Neural cell (in vitro differentiated cells): Measurements from ENCODE around the gene STAG2. TPM values are rescaled to one million over a fixed set of nuclear protein-coding genes. Genes with fewer than 3 reads are reported as not detected.

Experiments
- H2AFZ ChIP-seq: fragments of 200-600, 300-800 bp; sonication (generic), shearing (Covaris generic); 2 replicates; pipeline ENCODE4 v1.6.0; 2014; ENCODE audit warnings: low read depth, mild to moderate bottlenecking, antibody characterized with exemption, low read length, moderate library complexity
- H3F3A ChIP-seq: fragments of 200-600 bp; shearing (Covaris generic); 2 replicates; pipeline ENCODE4 v1.6.1; 2016; ENCODE audit warnings: mild to moderate bottlenecking, moderate library complexity, mixed read lengths, antibody characterized with exemption, low read length; ENCODE audit not compliant: insufficient read depth, poor library complexity, severe bottlenecking
- H3K27ac ChIP-seq: fragments of 200-600, 300-800 bp; sonication (generic), shearing (Covaris generic); 2 replicates; pipeline ENCODE4 v1.5.1; 2014; ENCODE audit warnings: mild to moderate bottlenecking, low read length, moderate library complexity
- H3K27me3 ChIP-seq: fragments of 300-800, 200-600 bp; sonication (generic), shearing (Covaris generic); 2 replicates; pipeline ENCODE4 v1.6.0; 2014; ENCODE audit warnings: mild to moderate bottlenecking, low read depth, low read length, moderate library complexity; ENCODE audit not compliant: insufficient read depth
- H3K36me3 ChIP-seq: fragments of 300-800, 200-600 bp; sonication (generic), shearing (Covaris generic); 2 replicates; pipeline ENCODE4 v1.5.1; 2014; ENCODE audit warnings: mild to moderate bottlenecking, antibody characterized with exemption, low read length, moderate library complexity; ENCODE audit not compliant: insufficient read depth
- H3K4me2 ChIP-seq: fragments of 300-800, 200-600 bp; sonication (generic), shearing (Covaris generic); 2 replicates; pipeline ENCODE4 v1.6.0; 2014; ENCODE audit warnings: mild to moderate bottlenecking, low read length
- H3K4me3 ChIP-seq: fragments of 300-800, 200-600 bp; sonication (generic), shearing (Covaris generic); 2 replicates; pipeline ENCODE4 v1.5.1; 2014; ENCODE audit warnings: mild to moderate bottlenecking, low read length, moderate library complexity
- H3K79me2 ChIP-seq: fragments of 200-600 bp; shearing (Covaris generic); replicated peaks from 2 replicates; pipeline ENCODE4 v1.6.0; 2014; ENCODE audit warnings: mild to moderate bottlenecking, low read length, moderate library complexity; ENCODE audit not compliant: insufficient read depth
- H3K9ac ChIP-seq: fragments of 300-800, 200-600 bp; sonication (generic), shearing (Covaris generic); 2 replicates; pipeline ENCODE4 v1.6.1; 2016; ENCODE audit warnings: mild to moderate bottlenecking, low read length, mixed read lengths
- H3K9me2 ChIP-seq: fragments of 200-600 bp; shearing (Covaris generic); 2 replicates; pipeline ENCODE4 v1.6.1; 2016; ENCODE audit warnings: mild to moderate bottlenecking, low read length, mixed read lengths; ENCODE audit not compliant: insufficient read depth
- H3K9me3 ChIP-seq: fragments of 200-600, 300-800 bp; sonication (generic), shearing (Covaris generic); 2 replicates; pipeline ENCODE4 v1.6.1; 2016; ENCODE audit warnings: mild to moderate bottlenecking, mixed run types, low read length, moderate library complexity, mixed read lengths
- H4K20me1 ChIP-seq: fragments of 200-600 bp; shearing (Covaris generic); 2 replicates; pipeline ENCODE4 v1.6.1; 2016; ENCODE audit warnings: mild to moderate bottlenecking, mixed run types; ENCODE audit not compliant: insufficient read depth
- CTCF ChIP-seq: fragments of 450-650 bp; IDR thresholded peaks from 2 replicates; pipeline ENCODE4 v1.5.1; 2014; ENCODE audit warnings: antibody characterized with exemption, mild to moderate bottlenecking, moderate library complexity; ENCODE audit not compliant: poor library complexity, severe bottlenecking
- EP300 ChIP-seq: fragments of 450-650 bp; conservative IDR thresholded peaks from 2 replicates; pipeline ENCODE4 v1.6.1; 2014; ENCODE audit warnings: antibody characterized with exemption, mild to moderate bottlenecking, moderate library complexity; ENCODE audit not compliant: poor library complexity, severe bottlenecking
- EZH2 ChIP-seq: fragments of 200-600, 300-800 bp; shearing (Covaris generic), sonication (generic); IDR thresholded peaks from 2 replicates; pipeline ENCODE4 v1.6.1; 2014; ENCODE audit warnings: antibody characterized with exemption, low read length, borderline replicate concordance, mild to moderate bottlenecking; ENCODE audit not compliant: insufficient read depth, poor library complexity, severe bottlenecking
- MXI1 ChIP-seq: fragments of 450-650 bp; conservative IDR thresholded peaks from 2 replicates; pipeline ENCODE4 v1.6.1; 2014; ENCODE audit warnings: antibody characterized with exemption, mild to moderate bottlenecking; ENCODE audit not compliant: poor library complexity, severe bottlenecking
- POLR2AphosphoS5 ChIP-seq: IDR thresholded peaks from 2 replicates; pipeline ENCODE4 v1.6.1; 2012
- RAD21 ChIP-seq: fragments of 450-650 bp; conservative IDR thresholded peaks from 2 replicates; pipeline ENCODE4 v1.6.1; 2014; ENCODE audit warnings: antibody characterized with exemption, mild to moderate bottlenecking, moderate library complexity
- REST ChIP-seq: IDR thresholded peaks from 2 replicates; pipeline ENCODE4 v1.6.1; 2012; ENCODE audit warnings: borderline replicate concordance
- SMC3 ChIP-seq: fragments of 450-650 bp; conservative IDR thresholded peaks from 2 replicates; pipeline ENCODE4 v1.6.1; 2014; ENCODE audit warnings: antibody characterized with exemption, mild to moderate bottlenecking, moderate library complexity; ENCODE audit not compliant: poor library complexity
- TAF1 ChIP-seq: IDR thresholded peaks from 2 replicates; pipeline ENCODE4 v1.6.1; 2012; ENCODE audit warnings: low read depth
- polyA plus RNA-seq: library from polyadenylated mRNA; depleted of rRNA; stranded (reverse); fragments of >200 nt; gene quantifications from 2 replicates; pipeline ENCODE4 v1.2.3, GENCODE V29; 2014

The STAG2 gene
- polyA plus RNA-seq, 1 donor from 2014 or later = 26.5 TPM

DNA sequence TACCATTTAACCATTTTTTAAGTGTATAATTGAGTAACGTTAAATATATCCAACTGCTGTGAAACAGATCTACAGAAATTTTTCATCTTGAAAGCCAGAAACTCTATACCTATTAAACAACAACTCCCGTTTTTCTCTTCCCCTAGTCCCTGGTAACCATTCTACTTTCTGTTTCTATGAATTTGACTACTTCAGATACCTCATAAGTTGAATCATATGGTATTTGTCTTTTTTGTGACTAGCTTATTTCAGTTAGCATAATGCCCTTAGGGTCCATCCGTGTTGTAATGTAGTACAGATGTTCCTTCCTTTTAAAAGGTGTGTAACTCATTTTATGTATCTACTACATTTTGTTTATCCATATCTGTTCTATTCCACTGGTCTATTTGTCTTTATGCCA, 48.7 kb downstream of the STAG2 start:
- no peaks in the 10 kb centered on the region for H4K20me1 ChIP-seq

DNA sequence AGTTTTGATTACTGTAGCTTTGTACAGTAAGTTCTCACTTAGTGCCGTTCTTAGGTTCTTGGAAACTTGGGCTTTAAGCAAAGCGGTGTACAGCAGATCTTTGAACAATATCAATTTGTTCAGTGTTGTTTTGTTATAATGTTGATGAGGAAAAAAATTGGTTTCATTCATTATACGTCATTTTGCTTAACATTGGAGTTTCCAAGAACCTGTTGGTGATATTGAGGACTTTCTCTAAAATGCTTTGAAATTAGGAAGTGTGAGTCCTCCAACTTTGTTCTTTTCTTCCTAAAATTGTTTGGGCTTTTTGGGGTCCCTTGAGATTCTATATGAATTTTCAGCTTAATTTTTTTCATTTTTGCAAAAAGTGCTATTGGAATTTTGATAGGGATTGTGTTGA, 49.1 kb downstream of the STAG2 start:
- H3K79me2 ChIP-seq = peaks cover 50% of the 10 kb centered on the region

More for the DNA sequence above, 48.7 kb downstream of the STAG2 start:
- Histone ChIP-seq H3F3A (no peaks in the 10 kb centered on the region), H2AFZ (no peak overlapping the region), H3K9me2 (no peaks in the 10 kb centered on the region), H3K4me3 (no peak overlapping the region), H3K4me2 (no peak overlapping the region), H3K9ac (no peak overlapping the region), H3K27ac (no peak overlapping the region), H3K36me3 (no peaks in the 10 kb centered on the region), H3K9me3 (no peaks in the 10 kb centered on the region), H3K27me3 (no peaks in the 10 kb centered on the region), H3K79me2 (peaks cover 55% of the 10 kb centered on the region)
- TF ChIP-seq MXI1 = no peak

More for the DNA sequence above, 49.1 kb downstream of the STAG2 start:
- H3F3A ChIP-seq = no peaks in the 10 kb centered on the region
- no peak overlapping the region for H3K27ac ChIP-seq
- H3K27me3 ChIP-seq = no peaks in the 10 kb centered on the region
- no peaks in the 10 kb centered on the region for H3K36me3 ChIP-seq
- no peak overlapping the region for H3K4me2 ChIP-seq
- TF ChIP-seq EZH2 (no peak), MXI1 (no peak), POLR2AphosphoS5 (no peak), RAD21 (no peak), EP300 (no peak), CTCF (no peak), SMC3 (no peak), TAF1 (no peak), REST (no peak)
- no peak overlapping the region for H3K4me3 ChIP-seq
- no peaks in the 10 kb centered on the region for H3K9me2 ChIP-seq
- H2AFZ ChIP-seq = no peak overlapping the region
- H3K9me3 ChIP-seq = no peaks in the 10 kb centered on the region
- H3K9ac ChIP-seq = no peak overlapping the region
- H4K20me1 ChIP-seq = no peaks in the 10 kb centered on the region
